ENCODE data around the gene TNFRSF6B. TPM values are rescaled to one million over a fixed set of nuclear protein-coding genes. Genes with fewer than 3 reads are reported as not detected.

The TNFRSF6B gene
- total and polyA plus RNA-seq, 4 donors, result 1.6 to 195 (median 32.7) TPM

GRCh38 chr20:63657260-63657936, 39.1 kb upstream of the TNFRSF6B start:
- Histone ChIP-seq H3K27me3 (ENCODE audit: control insufficient read depth in 3 of 3, insufficient read depth in 3 of 3, low read length in 2 of 3) (no peaks in the 10 kb centered on the region), H3K4me3 (no peak overlapping the region), H3K27ac (ENCODE audit: low read depth in 1 of 2, low read length in 1 of 2) (peak overlapping the region; percentile 84 to 90), H3K9me3 (ENCODE audit: control insufficient read depth in 4 of 4, insufficient read depth in 3 of 4, low read length in 3 of 4) (no peaks in the 10 kb centered on the region), H3K4me1 (ENCODE audit: control insufficient read depth in 5 of 5, insufficient read depth in 5 of 5, low read length in 5 of 5) (peaks cover 0 to 30% (median 14%) of the 10 kb centered on the region in 5 donors), H3K36me3 (ENCODE audit: control insufficient read depth in 4 of 4, insufficient read depth in 4 of 4, low read length in 4 of 4) (peaks cover 0 to 17% (median 10%) of the 10 kb centered on the region in 4 donors), H3K9ac (ENCODE audit: insufficient read depth in 1 of 2, low read length in 2 of 2) (peak overlapping the region in 1 of 2 donors; percentile 1)
- DNase-seq (peak; percentile 24 to 32 (median 28)), ATAC-seq (ENCODE audit: insufficient read depth, low FRiP score) (no peak)
- 56 to 64% methylated on average over 31 of the region's 31 CpGs for WGBS, 2 donors
- no peak for TF ChIP-seq CTCF (IDR thresholded peaks at IDR 0.05; ENCODE audit: control extremely low read depth, extremely low read depth)

- Histone ChIP-seq H3K4me3 (peak within 1 kb of the TSS; percentile 73), H3K9me3 (ENCODE audit: control insufficient read depth in 4 of 4, insufficient read depth in 3 of 4, low read length in 3 of 4) (no peaks in the 10 kb centered on the region), H3K4me1 (ENCODE audit: control insufficient read depth in 5 of 5, insufficient read depth in 5 of 5, low read length in 5 of 5) (peaks cover 0 to 30% (median 14%) of the 10 kb centered on the region in 5 donors), H3K36me3 (ENCODE audit: control insufficient read depth in 4 of 4, insufficient read depth in 4 of 4, low read length in 4 of 4) (peaks cover 0 to 24% (median 10%) of the 10 kb centered on the region in 4 donors), H3K27ac (ENCODE audit: low read depth in 1 of 2, low read length in 1 of 2) (peak within 1 kb of the TSS; percentile 86 to 90), H3K9ac (ENCODE audit: insufficient read depth in 1 of 2, low read length in 2 of 2) (peak within 1 kb of the TSS in 1 of 2 donors; percentile 1), H3K27me3 (ENCODE audit: control insufficient read depth in 3 of 3, insufficient read depth in 3 of 3, low read length in 2 of 3) (no peaks in the 10 kb centered on the region)
- DNase-seq, result peak; percentile 93 to 96 (median 95)
- no peak for TF ChIP-seq CTCF (IDR thresholded peaks at IDR 0.05; ENCODE audit: control extremely low read depth, extremely low read depth)
- 2 to 3% methylated on average over 73 of the region's 73 CpGs for WGBS, 2 donors
- ATAC-seq (ENCODE audit: insufficient read depth, low FRiP score), result peak; percentile 95
These were observed 38.3 kb upstream of the TNFRSF6B start, which contains the start of gene RTEL1 for GRCh38 chr20:63657937-63658748. TSS of gene RTEL1 (plus strand) at chr20:63658312. CDS start at chr20:63659403, 1,091 bp downstream.

- Histone ChIP-seq H3K9ac (ENCODE audit: insufficient read depth in 1 of 2, low read length in 2 of 2) (no peak overlapping the region), H3K9me3 (ENCODE audit: control insufficient read depth in 4 of 4, insufficient read depth in 3 of 4, low read length in 3 of 4) (no peaks in the 10 kb centered on the region), H3K27me3 (ENCODE audit: control insufficient read depth in 3 of 3, insufficient read depth in 3 of 3, low read length in 2 of 3) (no peaks in the 10 kb centered on the region), H3K36me3 (ENCODE audit: control insufficient read depth in 4 of 4, insufficient read depth in 4 of 4, low read length in 4 of 4) (peaks cover 0 to 30% (median 10%) of the 10 kb centered on the region in 4 donors), H3K27ac (ENCODE audit: low read depth in 1 of 2, low read length in 1 of 2) (peak overlapping the region; percentile 59 to 86), H3K4me3 (peak overlapping the region; percentile 73), H3K4me1 (ENCODE audit: control insufficient read depth in 5 of 5, insufficient read depth in 5 of 5, low read length in 5 of 5) (peaks cover 0 to 27% (median 11%) of the 10 kb centered on the region in 5 donors)
- no peak for DNase-seq
- 3% methylated on average over 25 of the region's 25 CpGs for WGBS, 2 donors
- peak; percentile 5 for ATAC-seq (ENCODE audit: insufficient read depth, low FRiP score)
- no peak for TF ChIP-seq CTCF (IDR thresholded peaks at IDR 0.05; ENCODE audit: control extremely low read depth, extremely low read depth)
These were observed 37.7 kb upstream of the TNFRSF6B start for GRCh38 chr20:63658749-63659187.
